ENCODE data around the gene HSD17B8. TPM values are rescaled to one million over a fixed set of nuclear protein-coding genes. Genes with fewer than 3 reads are reported as not detected.

The HSD17B8 gene
- total and polyA plus RNA-seq, 8 donors, result 20.9 to 47.4 (median 34.5) TPM

- ATAC-seq (no peak), FAIRE-seq (no peak), DNase-seq (no peak)
- no peak overlapping the region for H3K27ac ChIP-seq
- no peaks in the 10 kb centered on the region for H3K36me3 ChIP-seq
- WGBS, 2 donors, result 32 to 38% methylated on average over 12 to 14 of the region's 14 CpGs
- no peaks in the 10 kb centered on the region for H3K4me1 ChIP-seq
- intact Hi-C loops (cut with DNase I), result loop anchor here in 2 of 3 donors (5.0 to 10.0 kb wide), 2 partner anchors 70 to 82 kb away; no protein-coding TSS in a partner anchor
- no peak overlapping the region for H3K4me3 ChIP-seq
- H3K27me3 ChIP-seq, result no peaks in the 10 kb centered on the region
- no peaks in the 10 kb centered on the region for H3K9me3 ChIP-seq
- TF ChIP-seq, protein P1, sequence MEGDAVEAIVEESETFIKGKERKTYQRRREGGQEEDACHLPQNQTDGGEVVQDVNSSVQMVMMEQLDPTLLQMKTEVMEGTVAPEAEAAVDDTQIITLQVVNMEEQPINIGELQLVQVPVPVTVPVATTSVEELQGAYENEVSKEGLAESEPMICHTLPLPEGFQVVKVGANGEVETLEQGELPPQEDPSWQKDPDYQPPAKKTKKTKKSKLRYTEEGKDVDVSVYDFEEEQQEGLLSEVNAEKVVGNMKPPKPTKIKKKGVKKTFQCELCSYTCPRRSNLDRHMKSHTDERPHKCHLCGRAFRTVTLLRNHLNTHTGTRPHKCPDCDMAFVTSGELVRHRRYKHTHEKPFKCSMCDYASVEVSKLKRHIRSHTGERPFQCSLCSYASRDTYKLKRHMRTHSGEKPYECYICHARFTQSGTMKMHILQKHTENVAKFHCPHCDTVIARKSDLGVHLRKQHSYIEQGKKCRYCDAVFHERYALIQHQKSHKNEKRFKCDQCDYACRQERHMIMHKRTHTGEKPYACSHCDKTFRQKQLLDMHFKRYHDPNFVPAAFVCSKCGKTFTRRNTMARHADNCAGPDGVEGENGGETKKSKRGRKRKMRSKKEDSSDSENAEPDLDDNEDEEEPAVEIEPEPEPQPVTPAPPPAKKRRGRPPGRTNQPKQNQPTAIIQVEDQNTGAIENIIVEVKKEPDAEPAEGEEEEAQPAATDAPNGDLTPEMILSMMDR (IDR thresholded peaks at IDR 0.05), result no peak
Measured at GRCh38 chr6:33164665-33165373, 39.6 kb upstream of the HSD17B8 start.

DNA sequence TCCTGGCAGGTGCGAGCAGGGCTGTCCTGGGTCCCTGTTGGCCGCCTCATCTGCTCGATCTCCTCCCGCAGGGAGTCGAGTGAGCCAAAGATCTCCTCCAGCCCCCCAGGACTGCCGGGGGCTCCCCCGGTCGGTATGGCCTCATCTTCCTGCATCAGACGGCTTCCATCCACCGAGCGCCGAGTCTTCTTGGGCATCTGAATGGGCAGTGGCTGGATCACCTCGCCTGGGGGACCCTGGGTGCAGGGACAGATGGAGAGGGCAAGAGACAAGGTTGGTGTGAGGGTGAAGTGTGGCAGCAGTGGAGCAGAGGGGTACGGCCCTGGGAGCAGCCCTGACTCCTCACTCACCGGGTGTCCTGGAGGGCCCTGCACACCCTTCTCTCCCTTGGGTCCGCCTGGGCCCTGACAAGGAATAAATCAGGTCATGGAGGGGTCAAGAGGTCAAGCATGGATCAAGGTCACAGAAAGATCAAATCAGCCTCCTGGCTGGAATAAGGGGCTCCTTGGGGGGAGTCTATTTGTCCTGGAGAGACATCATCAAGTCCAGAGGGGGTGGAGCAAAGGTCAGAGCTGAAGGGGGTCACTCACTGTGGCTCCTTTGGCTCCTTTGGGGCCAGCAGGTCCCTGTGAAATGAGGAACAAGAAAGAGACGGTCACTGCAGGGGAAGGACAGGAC is 38.7 kb upstream of the HSD17B8 start:
- no peak overlapping the region for H3K4me3 ChIP-seq
- ATAC-seq (no peak), FAIRE-seq (no peak), DNase-seq (peak in 1 of 6 donors; percentile 47)
- no peaks in the 10 kb centered on the region for H3K9me3 ChIP-seq
- TF ChIP-seq, protein P1 (IDR thresholded peaks at IDR 0.05), result no peak
- H3K4me1 ChIP-seq, result no peaks in the 10 kb centered on the region
- intact Hi-C loops (cut with DNase I), result loop anchor here in 1 of 3 donors (10.0 kb wide), 1 partner anchor 69 kb away; no protein-coding TSS in a partner anchor
- H3K27me3 ChIP-seq, result no peaks in the 10 kb centered on the region
- H3K27ac ChIP-seq, result no peak overlapping the region
- H3K36me3 ChIP-seq, result no peaks in the 10 kb centered on the region
- WGBS, 2 donors, result 61 to 80% methylated on average over 17 of the region's 17 CpGs

- ATAC-seq, result no peak
Measured at GRCh38 chr6:33166363-33166762, 38.1 kb upstream of the HSD17B8 start.

GRCh38 chr6:33166811-33167210 is 37.6 kb upstream of the HSD17B8 start:
- no peak overlapping the region for H3K27ac ChIP-seq
- TF ChIP-seq, protein P1 (IDR thresholded peaks at IDR 0.05), result no peak
- no peaks in the 10 kb centered on the region for H3K9me3 ChIP-seq
- H3K4me3 ChIP-seq, result no peak overlapping the region
- FAIRE-seq, result no peak
- no peak for ATAC-seq
- DNase-seq, result no peak
- intact Hi-C loops (cut with DNase I), result loop anchor here in 1 of 3 donors (10.0 kb wide), 1 partner anchor 68 kb away; no protein-coding TSS in a partner anchor
- H3K4me1 ChIP-seq, result no peaks in the 10 kb centered on the region
- WGBS, 2 donors, result 76 to 86% methylated on average over 6 to 7 of the region's 7 CpGs
- H3K27me3 ChIP-seq, result no peaks in the 10 kb centered on the region
- H3K36me3 ChIP-seq, result no peaks in the 10 kb centered on the region

More at GRCh38 chr6:33166363-33166762, 38.1 kb upstream of the HSD17B8 start:
- DNase-seq, result no peak
- Histone ChIP-seq H3K36me3 (no peaks in the 10 kb centered on the region), H3K4me3 (no peak overlapping the region), H3K9me3 (no peaks in the 10 kb centered on the region), H3K27ac (no peak overlapping the region), H3K27me3 (no peaks in the 10 kb centered on the region), H3K4me1 (no peaks in the 10 kb centered on the region)
- no peak for FAIRE-seq
- intact Hi-C loops (cut with DNase I), result loop anchor here in 1 of 3 donors (10.0 kb wide), 1 partner anchor 68 kb away; no protein-coding TSS in a partner anchor
- WGBS, 2 donors, result 72 to 76% methylated on average over 6 of the region's 6 CpGs
- TF ChIP-seq, protein P1 (IDR thresholded peaks at IDR 0.05), result no peak

Data from pancreas (tissue), 10 donors.